HG03108 (cell line): ENCODE results near the gene MAD2L2.

Source experiments
- ATAC-seq: cut with Tn5 transposase; IDR thresholded peaks from one replicate; pipeline ENCODE4 v1.9.1; 2021; ENCODE audit warnings: moderate library complexity; ENCODE audit not compliant: unreplicated experiment

The MAD2L2 gene

GRCh38 chr1:11638121-11638520 is 42.8 kb downstream of the MAD2L2 start:
- ATAC-seq: no peak

GRCh38 chr1:11634365-11635192 is 46.4 kb downstream of the MAD2L2 start:
- ATAC-seq: no peak

- ATAC-seq: no peak
Observed at GRCh38 chr1:11629184-11630016, 51.5 kb downstream of the MAD2L2 start.

- ATAC-seq: no peak
Observed at GRCh38 chr1:11628767-11629166, 52.2 kb downstream of the MAD2L2 start.

GRCh38 chr1:11626551-11626950 is 54.4 kb downstream of the MAD2L2 start:
- ATAC-seq: no peak
